Trophoblast cell (in vitro differentiated cells and primary cell): ENCODE measurements around the gene DHFR.
A peak's percentile ranks its signal among the peaks of the same experiment; 100 is the strongest.

ENCODE experiments used
- DNase-seq, 2 donors: peaks; one replicate each; pipeline ENCODE4 v3.0.0-alpha.2; 2016
- H2AFZ ChIP-seq: 2 replicates; pipeline ENCODE4 v1.6.1; 2013; ENCODE audit warnings: low read length, moderate library complexity, mild to moderate bottlenecking; ENCODE audit not compliant: insufficient read depth, poor library complexity
- H2AK5ac ChIP-seq: 2 replicates; pipeline ENCODE4 v1.6.1; 2013; ENCODE audit warnings: mild to moderate bottlenecking, low read length
- H2BK120ac ChIP-seq: 2 replicates; pipeline ENCODE4 v1.6.1; 2013; ENCODE audit warnings: low read length, mild to moderate bottlenecking, moderate library complexity; ENCODE audit not compliant: insufficient read depth, poor library complexity
- H2BK12ac ChIP-seq: 2 replicates; pipeline ENCODE4 v1.6.1; 2013; ENCODE audit warnings: mild to moderate bottlenecking, low read length, moderate library complexity
- H2BK5ac ChIP-seq: 2 replicates; pipeline ENCODE4 v1.6.1; 2013; ENCODE audit warnings: low read length, low read depth, moderate library complexity, mild to moderate bottlenecking; ENCODE audit not compliant: poor library complexity
- H3K14ac ChIP-seq: 2 replicates; pipeline ENCODE4 v1.6.1; 2013; ENCODE audit warnings: mild to moderate bottlenecking, low read length
- H3K18ac ChIP-seq: 2 replicates; pipeline ENCODE4 v1.6.1; 2013; ENCODE audit warnings: mild to moderate bottlenecking, low read length
- H3K23ac ChIP-seq: 2 replicates; pipeline ENCODE4 v1.6.1; 2013; ENCODE audit warnings: low read length
- H3K27ac ChIP-seq: 2 replicates; pipeline ENCODE4 v1.5.1; 2013; ENCODE audit warnings: low read depth, mild to moderate bottlenecking, inconsistent platforms, low read length, moderate library complexity
- H3K27me3 ChIP-seq: 2 replicates; pipeline ENCODE4 v1.6.1; 2013; ENCODE audit warnings: inconsistent platforms, mild to moderate bottlenecking, low read length, moderate library complexity; ENCODE audit not compliant: insufficient read depth
- H3K36me3 ChIP-seq, 2 experiments: 1 replicate in 1 of 2; 2 replicates in 1 of 2; pipeline ENCODE4 v1.6.1; 2013; ENCODE audit warnings: low read length in 2 of 2, mild to moderate bottlenecking in 2 of 2, moderate library complexity in 1 of 2; ENCODE audit not compliant: insufficient read depth in 2 of 2, control insufficient read depth in 1 of 2
- H3K4ac ChIP-seq: 2 replicates; pipeline ENCODE4 v1.6.1; 2013; ENCODE audit warnings: low read depth, mild to moderate bottlenecking, low read length, moderate library complexity
- H3K4me1 ChIP-seq, 2 experiments: 1 replicate in 1 of 2; 2 replicates in 1 of 2; pipeline ENCODE4 v1.6.1; 2013; ENCODE audit warnings: low read length in 2 of 2, mild to moderate bottlenecking in 2 of 2, moderate library complexity in 1 of 2; ENCODE audit not compliant: insufficient read depth in 2 of 2, control insufficient read depth in 1 of 2
- H3K4me2 ChIP-seq: 2 replicates; pipeline ENCODE4 v1.6.1; 2013; ENCODE audit warnings: inconsistent platforms, mild to moderate bottlenecking, low read length, moderate library complexity
- H3K4me3 ChIP-seq: 2 replicates; pipeline ENCODE4 v1.5.1; 2013; ENCODE audit warnings: mild to moderate bottlenecking, low read depth, low read length, inconsistent platforms
- H3K79me1 ChIP-seq: one replicate; pipeline ENCODE4 v1.6.1; 2013; ENCODE audit warnings: low read length
- H3K79me2 ChIP-seq: 2 replicates; pipeline ENCODE4 v1.6.1; 2013; ENCODE audit warnings: low read length, mild to moderate bottlenecking; ENCODE audit not compliant: control insufficient read depth, insufficient read depth, poor library complexity
- H3K9ac ChIP-seq: 2 replicates; pipeline ENCODE4 v1.6.1; 2013; ENCODE audit warnings: mild to moderate bottlenecking, low read length
- H3K9me3 ChIP-seq: 2 replicates; pipeline ENCODE4 v1.6.1; 2013; ENCODE audit warnings: low read depth, mild to moderate bottlenecking, control low read depth, inconsistent platforms, low read length; ENCODE audit not compliant: insufficient read depth
- H4K12ac ChIP-seq: 2 replicates; pipeline ENCODE4 v1.6.1; 2013; ENCODE audit warnings: low read depth, mild to moderate bottlenecking, low read length, moderate library complexity
- H4K8ac ChIP-seq: 2 replicates; pipeline ENCODE4 v1.6.1; 2013; ENCODE audit warnings: low read depth, mild to moderate bottlenecking, low read length, moderate library complexity
- H4K91ac ChIP-seq: one replicate; pipeline ENCODE4 v1.6.1; 2013; ENCODE audit warnings: low read depth, mild to moderate bottlenecking, low read length, moderate library complexity
- WGBS: extraction: QIAGEN DNeasy Blood & Tissue Kit; methylation state at CpG from one replicate; pipeline ENCODE4 v1.1.7; 2013; ENCODE audit warnings: missing lambda C conversion rate; ENCODE audit not compliant: insufficient read length, insufficient coverage; ENCODE audit errors: extremely low coverage; 5-methylcytosine and 5-hydroxymethylcytosine counted together

The DHFR gene

GRCh38 chr5:80623999-80624398 lies 30.8 kb downstream of the DHFR start:
- H4K91ac ChIP-seq, result no peak overlapping the region
- no CpG with 5 or more reads among the region's 4 CpGs for WGBS
- DNase-seq, result no peak

DNA sequence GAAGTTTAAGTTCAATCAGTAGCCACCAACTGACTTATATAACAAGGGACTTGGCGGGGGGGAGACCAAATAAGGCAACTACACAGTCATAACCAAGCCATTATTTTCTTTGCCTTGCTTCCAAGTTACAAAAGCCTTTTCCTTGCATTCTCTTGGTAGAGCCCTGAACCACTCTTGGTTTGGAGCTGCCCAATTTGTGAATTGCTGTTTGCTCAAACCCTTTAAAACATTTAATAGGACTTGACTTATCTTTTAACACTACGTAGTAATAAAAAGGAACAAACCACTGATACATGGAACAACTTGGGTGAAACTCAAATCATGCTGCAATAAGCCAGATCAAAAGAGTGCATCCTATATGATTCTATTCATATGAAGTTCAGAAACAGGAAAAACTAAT lies 32.0 kb downstream of the DHFR start:
- Histone ChIP-seq H2BK120ac (no peak overlapping the region), H3K4me1 (peaks cover 0 to 4% of the 10 kb centered on the region in 2 experiments), H3K79me2 (no peaks in the 10 kb centered on the region), H3K23ac (no peak overlapping the region), H3K4me2 (no peak overlapping the region), H2AK5ac (no peak overlapping the region), H2AFZ (no peak overlapping the region), H4K91ac (no peak overlapping the region), H3K14ac (no peak overlapping the region), H3K4ac (no peak overlapping the region), H3K27ac (no peak overlapping the region), H3K18ac (no peak overlapping the region), H3K79me1 (no peaks in the 10 kb centered on the region), H4K12ac (no peak overlapping the region), H3K9me3 (no peaks in the 10 kb centered on the region), H4K8ac (no peak overlapping the region), H3K9ac (no peak overlapping the region), H3K4me3 (no peak overlapping the region), H3K27me3 (no peaks in the 10 kb centered on the region), H2BK12ac (no peak overlapping the region), H2BK5ac (no peak overlapping the region), H3K36me3 (peaks cover 0 to 4% of the 10 kb centered on the region in 2 experiments)
- DNase-seq, result no peak
- WGBS, result no CpG with 5 or more reads among the region's 2 CpGs

More at GRCh38 chr5:80623999-80624398, 30.8 kb downstream of the DHFR start:
- no peaks in the 10 kb centered on the region for H3K79me1 ChIP-seq
- no peak overlapping the region for H2AFZ ChIP-seq
- no peak overlapping the region for H2BK120ac ChIP-seq
- no peak overlapping the region for H2AK5ac ChIP-seq
- H3K27ac ChIP-seq, result no peak overlapping the region
- no peaks in the 10 kb centered on the region for H3K79me2 ChIP-seq
- no peak overlapping the region for H3K4me3 ChIP-seq
- H3K18ac ChIP-seq, result no peak overlapping the region
- peaks cover 0 to 4% of the 10 kb centered on the region in 2 experiments for H3K36me3 ChIP-seq
- no peaks in the 10 kb centered on the region for H3K27me3 ChIP-seq
- no peak overlapping the region for H3K4ac ChIP-seq
- H3K9me3 ChIP-seq, result no peaks in the 10 kb centered on the region
- no peak overlapping the region for H3K14ac ChIP-seq
- H3K4me2 ChIP-seq, result no peak overlapping the region
- H3K23ac ChIP-seq, result no peak overlapping the region
- H3K4me1 ChIP-seq, result peaks cover 0 to 4% of the 10 kb centered on the region in 2 experiments
- H3K9ac ChIP-seq, result no peak overlapping the region
- H2BK12ac ChIP-seq, result no peak overlapping the region
- no peak overlapping the region for H2BK5ac ChIP-seq
- H4K12ac ChIP-seq, result no peak overlapping the region
- H4K8ac ChIP-seq, result no peak overlapping the region

DNA sequence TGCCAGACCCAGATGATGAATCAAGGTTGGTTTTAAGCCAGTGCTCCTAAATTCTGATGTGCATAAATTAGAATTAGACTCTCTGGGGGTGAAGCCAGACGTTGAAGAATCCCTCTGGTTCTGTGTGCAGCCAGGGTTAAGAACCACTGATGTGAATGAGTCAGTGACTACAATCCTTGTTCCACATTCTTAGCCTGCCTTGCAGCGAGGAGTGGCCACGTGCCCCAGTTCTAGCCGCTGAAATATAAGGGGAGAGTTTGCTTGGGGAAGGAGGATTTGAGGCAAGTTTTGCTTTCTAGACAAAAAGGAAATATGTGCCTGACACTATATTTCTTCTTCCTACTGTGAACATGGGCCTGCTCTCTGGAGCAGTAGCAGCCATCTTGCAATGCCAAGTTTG lies 34.6 kb downstream of the DHFR start:
- no peak overlapping the region for H3K4me2 ChIP-seq
- H4K91ac ChIP-seq, result no peak overlapping the region
- H3K4ac ChIP-seq, result no peak overlapping the region
- no peak overlapping the region for H3K27ac ChIP-seq
- no CpG with 5 or more reads among the region's 4 CpGs for WGBS
- no peak overlapping the region for H3K23ac ChIP-seq
- H3K4me3 ChIP-seq, result no peak overlapping the region
- H2BK5ac ChIP-seq, result no peak overlapping the region
- no peaks in the 10 kb centered on the region for H3K36me3 ChIP-seq
- peak in 1 of 2 donors; percentile 7 for DNase-seq
- no peak overlapping the region for H2BK120ac ChIP-seq
- no peak overlapping the region for H4K12ac ChIP-seq
- no peaks in the 10 kb centered on the region for H3K79me2 ChIP-seq
- H3K4me1 ChIP-seq, result peaks cover 0 to 4% of the 10 kb centered on the region in 2 experiments
- no peak overlapping the region for H3K9ac ChIP-seq
- no peak overlapping the region for H2BK12ac ChIP-seq
- no peaks in the 10 kb centered on the region for H3K79me1 ChIP-seq
- no peak overlapping the region for H3K14ac ChIP-seq
- no peaks in the 10 kb centered on the region for H3K9me3 ChIP-seq
- H2AK5ac ChIP-seq, result no peak overlapping the region
- H3K18ac ChIP-seq, result no peak overlapping the region
- no peak overlapping the region for H4K8ac ChIP-seq
- no peaks in the 10 kb centered on the region for H3K27me3 ChIP-seq
- H2AFZ ChIP-seq, result no peak overlapping the region

- H4K8ac ChIP-seq, result no peak overlapping the region
- H3K79me2 ChIP-seq, result no peaks in the 10 kb centered on the region
- no peaks in the 10 kb centered on the region for H3K9me3 ChIP-seq
- no peak overlapping the region for H4K12ac ChIP-seq
- H3K4me1 ChIP-seq, result peaks cover 0 to 8% of the 10 kb centered on the region in 2 experiments
- no peak overlapping the region for H3K4me2 ChIP-seq
- no peaks in the 10 kb centered on the region for H3K27me3 ChIP-seq
- H3K79me1 ChIP-seq, result no peaks in the 10 kb centered on the region
- H3K4ac ChIP-seq, result no peak overlapping the region
- H3K23ac ChIP-seq, result no peak overlapping the region
- no peak overlapping the region for H3K18ac ChIP-seq
- no peak overlapping the region for H3K9ac ChIP-seq
- no peak overlapping the region for H3K4me3 ChIP-seq
- no peak overlapping the region for H2BK12ac ChIP-seq
- H2BK120ac ChIP-seq, result no peak overlapping the region
- H3K36me3 ChIP-seq, result no peaks in the 10 kb centered on the region
- H2AK5ac ChIP-seq, result no peak overlapping the region
- DNase-seq, result no peak
- no peak overlapping the region for H2AFZ ChIP-seq
- H3K14ac ChIP-seq, result no peak overlapping the region
- H3K27ac ChIP-seq, result no peak overlapping the region
- H2BK5ac ChIP-seq, result no peak overlapping the region
- no peak overlapping the region for H4K91ac ChIP-seq
- no CpG with 5 or more reads among the region's 1 CpG for WGBS
These were observed 35.7 kb downstream of the DHFR start for GRCh38 chr5:80619086-80619485.
